ENCODE results near the gene ABHD12. TPM values are rescaled to one million over a fixed set of nuclear protein-coding genes. Genes with fewer than 3 reads are reported as not detected.

ABHD12 gene
- total RNA-seq, 2 experiments from 2014 or later = 22.3 to 24.1 TPM

DNA sequence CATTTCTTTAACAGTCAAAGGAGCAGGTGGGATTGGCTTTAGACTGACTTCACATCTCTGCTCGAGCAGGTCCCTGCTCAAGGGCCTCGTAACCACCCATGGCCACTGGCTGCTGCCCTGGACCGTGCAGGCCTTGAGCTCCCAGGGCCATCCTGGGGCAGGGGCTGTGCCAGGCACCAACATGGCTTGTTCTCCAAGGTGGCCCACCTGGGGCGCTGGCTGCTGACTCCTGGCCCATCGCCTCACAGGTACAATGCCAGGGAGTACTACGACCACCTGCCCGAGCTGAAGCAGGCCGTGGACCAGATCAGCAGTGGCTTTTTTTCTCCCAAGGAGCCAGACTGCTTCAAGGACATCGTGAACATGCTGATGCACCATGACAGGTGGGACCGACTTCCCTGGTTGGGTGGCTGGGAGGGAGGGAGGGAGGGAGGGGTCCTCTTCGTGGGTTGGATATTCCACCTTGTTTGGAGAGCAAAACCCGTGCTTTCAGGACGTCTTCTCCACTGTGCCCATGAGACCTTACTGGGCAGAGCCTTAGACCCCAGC, 96.7 kb downstream of the ABHD12 start:
- H3K4me3 Mint-ChIP-seq = no peak overlapping the region
- intact Hi-C loops (cut with micrococcal nuclease) = loop anchor here (1.0 kb wide), 1 partner anchor 105 kb away; no protein-coding TSS in a partner anchor
- no peaks in the 10 kb centered on the region for H3K27me3 Mint-ChIP-seq
- ChIA-PET POLR2A (no interaction called here), CTCF (interaction anchor here (1.0 to 4.1 kb wide), 2 partner anchors 104 to 114 kb away, joined by 5 to 44 read pairs; partner anchors contain the start of gene GINS1)
- no peak for DNase-seq
- no peak overlapping the region for H3K27ac Mint-ChIP-seq
- H3K9me3 Mint-ChIP-seq = no peaks in the 10 kb centered on the region
- H3K36me3 Mint-ChIP-seq = peaks cover 8% of the 10 kb centered on the region
- no peaks in the 10 kb centered on the region for H3K4me1 Mint-ChIP-seq (ENCODE audit: low read depth)

DNA sequence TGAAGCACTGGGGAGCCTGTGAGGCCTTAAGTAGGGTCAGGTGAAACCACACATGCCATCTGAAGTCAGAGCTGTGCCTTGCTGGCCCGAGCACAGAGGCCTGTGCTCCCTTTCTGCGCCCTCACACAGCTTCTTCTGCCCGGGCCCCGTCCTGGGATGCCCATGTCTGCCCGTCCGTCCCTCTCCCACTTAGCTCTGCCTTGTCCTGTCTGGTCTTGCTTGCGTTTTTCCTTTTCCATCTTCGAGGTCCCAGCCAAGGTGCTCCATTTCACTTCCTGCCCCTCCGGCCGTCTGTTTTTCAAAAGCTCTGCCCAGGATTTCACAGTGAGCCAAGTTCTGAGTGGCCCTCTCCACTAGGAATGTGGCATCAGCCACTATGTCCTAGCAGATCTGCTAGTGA, 97.1 kb downstream of the ABHD12 start:
- Mint-ChIP-seq H3K27me3 (no peaks in the 10 kb centered on the region), H3K9me3 (no peaks in the 10 kb centered on the region), H3K36me3 (peaks cover 7% of the 10 kb centered on the region), H3K4me1 (ENCODE audit: low read depth) (no peaks in the 10 kb centered on the region), H3K27ac (no peak overlapping the region), H3K4me3 (no peak overlapping the region)
- no peak for DNase-seq
- intact Hi-C loops (cut with micrococcal nuclease) = no loop called here
- CTCF ChIA-PET = interaction anchor here (4.1 kb wide), 1 partner anchor 104 kb away, joined by 44 read pairs; no protein-coding TSS in a partner anchor
- POLR2A ChIA-PET = no interaction called here

DNA sequence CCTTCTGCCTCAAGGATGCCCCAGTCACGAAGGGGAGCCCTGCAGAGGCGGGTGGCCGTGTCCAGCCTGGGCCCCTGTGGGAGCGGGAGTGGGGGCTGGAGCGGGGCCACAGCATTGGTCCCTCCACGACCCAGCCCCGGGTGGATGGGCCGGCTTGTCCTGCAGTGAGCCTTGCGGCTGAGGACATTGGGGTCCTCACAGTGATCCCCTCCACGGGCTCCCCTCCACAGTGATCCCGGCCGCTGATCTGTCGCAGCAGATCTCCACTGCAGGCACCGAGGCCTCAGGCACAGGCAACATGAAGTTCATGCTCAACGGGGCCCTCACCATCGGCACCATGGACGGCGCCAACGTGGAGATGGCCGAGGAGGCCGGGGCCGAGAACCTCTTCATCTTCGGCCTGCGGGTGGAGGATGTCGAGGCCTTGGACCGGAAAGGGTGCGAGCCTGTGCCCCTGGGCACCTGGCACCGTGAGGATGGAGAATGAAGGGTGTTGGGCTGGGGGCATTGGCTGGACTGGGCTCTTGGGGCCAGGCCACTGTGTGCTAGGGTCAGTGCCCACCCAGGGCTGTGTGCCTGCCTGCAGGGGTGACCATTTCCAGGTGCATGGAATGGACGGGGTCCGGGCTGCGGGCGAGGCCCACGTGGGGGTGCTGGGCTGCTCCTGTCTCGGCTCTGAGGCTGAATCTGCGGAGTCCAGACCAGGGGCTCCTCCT, 98.3 kb downstream of the ABHD12 start:
- ChIA-PET CTCF (no interaction called here), POLR2A (no interaction called here)
- intact Hi-C loops (cut with micrococcal nuclease) = no loop called here
- no peaks in the 10 kb centered on the region for H3K9me3 Mint-ChIP-seq
- no peak overlapping the region for H3K4me3 Mint-ChIP-seq
- no peak for DNase-seq
- no peaks in the 10 kb centered on the region for H3K4me1 Mint-ChIP-seq (ENCODE audit: low read depth)
- no peak overlapping the region for H3K27ac Mint-ChIP-seq
- H3K27me3 Mint-ChIP-seq = no peaks in the 10 kb centered on the region
- peaks cover 6% of the 10 kb centered on the region for H3K36me3 Mint-ChIP-seq

- Mint-ChIP-seq H3K27ac (no peak overlapping the region), H3K4me1 (ENCODE audit: low read depth) (no peaks in the 10 kb centered on the region), H3K27me3 (no peaks in the 10 kb centered on the region), H3K36me3 (peaks cover 6% of the 10 kb centered on the region), H3K9me3 (no peaks in the 10 kb centered on the region), H3K4me3 (no peak overlapping the region)
- POLR2A ChIA-PET = no interaction called here
- no peak for DNase-seq
- CTCF ChIA-PET = no interaction called here
- intact Hi-C loops (cut with micrococcal nuclease) = no loop called here
Measured at GRCh38 chr20:25291432-25292133, 99.1 kb downstream of the ABHD12 start.

- Mint-ChIP-seq H3K36me3 (peaks cover 6% of the 10 kb centered on the region), H3K27ac (no peak overlapping the region), H3K4me3 (no peak overlapping the region), H3K4me1 (ENCODE audit: low read depth) (no peaks in the 10 kb centered on the region), H3K9me3 (no peaks in the 10 kb centered on the region), H3K27me3 (no peaks in the 10 kb centered on the region)
- intact Hi-C loops (cut with micrococcal nuclease) = no loop called here
- ChIA-PET POLR2A (no interaction called here), CTCF (no interaction called here)
- no peak for DNase-seq
Measured at GRCh38 chr20:25290646-25291431, 99.8 kb downstream of the ABHD12 start.

DNA sequence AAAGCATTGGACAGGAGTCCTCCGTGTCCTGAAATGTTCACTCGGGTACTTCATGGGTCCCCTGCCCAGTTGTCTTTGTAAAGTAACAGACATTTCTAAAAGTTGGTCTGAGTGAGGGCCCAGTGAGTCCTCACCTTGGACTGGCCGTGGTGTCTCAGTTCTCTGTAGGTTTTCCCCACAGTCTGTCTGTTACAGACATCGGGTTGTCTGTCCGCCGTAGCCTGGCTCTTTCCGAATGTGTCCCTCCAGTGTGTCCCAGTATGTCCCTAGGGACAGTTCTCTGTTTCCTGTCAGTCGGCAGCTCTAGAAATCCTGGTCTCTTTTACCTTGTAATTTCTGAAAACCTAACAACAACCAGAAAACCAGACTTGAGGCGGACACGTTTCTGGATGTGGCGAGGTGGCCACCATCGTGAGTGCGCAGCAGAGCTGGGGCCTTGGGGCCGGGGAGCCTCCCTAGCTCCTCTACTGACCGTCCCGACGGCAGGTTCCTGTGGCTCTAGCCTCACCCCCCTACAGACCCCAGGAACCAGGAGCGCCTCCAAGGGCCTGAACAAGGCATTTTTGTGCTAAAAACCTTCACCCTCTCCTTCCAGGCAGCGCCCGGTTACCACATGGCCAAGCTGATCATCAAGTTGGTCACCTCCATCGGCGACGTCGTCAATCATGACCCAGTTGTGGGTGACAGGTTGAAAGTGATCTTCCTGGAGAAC, 100.6 kb downstream of the ABHD12 start:
- intact Hi-C loops (cut with micrococcal nuclease) = no loop called here
- POLR2A ChIA-PET = no interaction called here

DNA sequence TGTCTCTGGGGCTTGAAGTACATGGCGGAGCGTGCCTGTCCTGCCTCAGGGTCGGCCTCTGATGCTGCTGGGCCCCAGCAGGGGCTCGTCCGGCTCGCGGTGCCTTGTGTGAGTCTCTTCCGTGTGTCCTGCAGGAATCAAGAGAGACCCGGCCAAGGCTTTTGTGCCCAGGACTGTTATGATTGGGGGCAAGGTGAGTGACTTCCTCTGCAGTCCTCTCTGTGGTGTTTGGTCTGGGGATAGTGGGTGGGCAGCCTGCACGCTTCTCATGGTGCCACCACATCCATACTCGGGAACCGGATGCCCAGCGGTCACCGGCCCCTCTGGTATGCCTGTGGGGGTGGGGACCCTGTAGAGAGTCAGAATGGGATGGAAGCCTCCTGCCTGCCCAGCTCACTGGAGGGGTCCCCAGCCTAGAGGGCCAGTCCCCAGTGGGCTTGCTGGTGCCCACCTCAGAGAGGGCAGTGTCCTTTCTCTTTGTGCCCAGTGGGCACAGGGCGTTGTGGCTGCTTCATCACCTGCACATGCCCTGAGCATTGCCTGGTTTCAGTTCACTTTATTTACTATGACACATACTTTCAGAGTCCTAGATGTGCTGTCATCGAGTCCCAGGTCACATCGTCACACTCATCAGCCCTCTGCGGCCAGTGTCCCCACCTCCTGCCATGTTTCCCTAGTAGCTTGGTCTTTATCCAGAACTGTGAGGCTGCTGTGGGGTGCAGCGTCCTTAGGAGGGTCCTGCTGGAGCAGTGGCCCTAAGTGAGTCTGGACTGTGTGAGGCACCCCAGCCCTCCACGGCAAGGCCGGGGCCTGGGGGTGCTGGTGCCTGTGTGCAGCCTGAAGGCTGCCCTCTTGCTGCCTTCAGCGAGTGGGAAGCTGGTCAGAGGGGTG, 102.1 kb downstream of the ABHD12 start:
- Mint-ChIP-seq H3K9me3 (no peaks in the 10 kb centered on the region), H3K36me3 (peaks cover 14% of the 10 kb centered on the region), H3K27ac (no peak overlapping the region), H3K4me1 (ENCODE audit: low read depth) (no peaks in the 10 kb centered on the region), H3K27me3 (no peaks in the 10 kb centered on the region), H3K4me3 (no peak overlapping the region)
- peak; percentile 31 for DNase-seq
- intact Hi-C loops (cut with micrococcal nuclease) = no loop called here
- POLR2A ChIA-PET = no interaction called here
- CTCF ChIA-PET = interaction anchor here (1.5 kb wide), 2 partner anchors 11 to 110 kb away, joined by 3 to 5 read pairs; no protein-coding TSS in a partner anchor

More for the DNA sequence above, 100.6 kb downstream of the ABHD12 start:
- no peaks in the 10 kb centered on the region for H3K27me3 Mint-ChIP-seq
- H3K4me3 Mint-ChIP-seq = no peak overlapping the region
- peaks cover 11% of the 10 kb centered on the region for H3K36me3 Mint-ChIP-seq
- CTCF ChIA-PET = no interaction called here
- H3K9me3 Mint-ChIP-seq = no peaks in the 10 kb centered on the region
- H3K27ac Mint-ChIP-seq = no peak overlapping the region
- H3K4me1 Mint-ChIP-seq (ENCODE audit: low read depth) = no peaks in the 10 kb centered on the region
- no peak for DNase-seq

GRCh38 chr20:25287631-25288290, 102.9 kb downstream of the ABHD12 start:
- POLR2A ChIA-PET = no interaction called here
- no peak overlapping the region for H3K27ac Mint-ChIP-seq
- no peak overlapping the region for H3K4me3 Mint-ChIP-seq
- no peaks in the 10 kb centered on the region for H3K27me3 Mint-ChIP-seq
- no peaks in the 10 kb centered on the region for H3K4me1 Mint-ChIP-seq (ENCODE audit: low read depth)
- intact Hi-C loops (cut with micrococcal nuclease) = no loop called here
- H3K36me3 Mint-ChIP-seq = peaks cover 14% of the 10 kb centered on the region
- no peaks in the 10 kb centered on the region for H3K9me3 Mint-ChIP-seq
- CTCF ChIA-PET = interaction anchor here (1.5 kb wide), 2 partner anchors 12 to 111 kb away, joined by 3 to 5 read pairs; no protein-coding TSS in a partner anchor
- no peak for DNase-seq

GRCh38 chr20:25286917-25287316, 103.7 kb downstream of the ABHD12 start:
- H3K36me3 Mint-ChIP-seq = peaks cover 19% of the 10 kb centered on the region
- DNase-seq = no peak
- intact Hi-C loops (cut with micrococcal nuclease) = no loop called here
- peak overlapping the region; percentile 19 for H3K27ac Mint-ChIP-seq
- no peak overlapping the region for H3K4me3 Mint-ChIP-seq
- CTCF ChIA-PET = interaction anchor here (1.5 kb wide), 2 partner anchors 13 to 112 kb away, joined by 3 to 5 read pairs; no protein-coding TSS in a partner anchor
- H3K4me1 Mint-ChIP-seq (ENCODE audit: low read depth) = no peaks in the 10 kb centered on the region
- H3K9me3 Mint-ChIP-seq = no peaks in the 10 kb centered on the region
- no peaks in the 10 kb centered on the region for H3K27me3 Mint-ChIP-seq
- POLR2A ChIA-PET = no interaction called here

- intact Hi-C loops (cut with micrococcal nuclease) = no loop called here
- ChIA-PET POLR2A (no interaction called here), CTCF (no interaction called here)
- Mint-ChIP-seq H3K9me3 (no peaks in the 10 kb centered on the region), H3K36me3 (peaks cover 17% of the 10 kb centered on the region), H3K27me3 (no peaks in the 10 kb centered on the region), H3K4me3 (no peak overlapping the region), H3K4me1 (ENCODE audit: low read depth) (no peaks in the 10 kb centered on the region), H3K27ac (no peak overlapping the region)
- DNase-seq = no peak
Measured at GRCh38 chr20:25285856-25286798, 104.5 kb downstream of the ABHD12 start.

All from activated CD4-positive, alpha-beta memory T cell treated with anti-CD3 and anti-CD28 coated beads for 36 hours (primary cell).